ENCODE results near the gene CRTAP.

Gene CRTAP

GRCh38 chr3:33152363-33153360, 38.8 kb downstream of the CRTAP start:
- no peak overlapping the region for H3K4me3 ChIP-seq (replicated peaks; ENCODE audit: insufficient read depth, low read length)
- TF ChIP-seq POLR2AphosphoS5 (IDR thresholded peaks at IDR 0.05; ENCODE audit: low read depth) (no peak), REST (IDR thresholded peaks at IDR 0.05; ENCODE audit: insufficient replicate concordance, low read depth) (no peak), GABPA (IDR thresholded peaks at IDR 0.05; ENCODE audit: low read depth) (no peak), CTCF (IDR thresholded peaks at IDR 0.05; ENCODE audit: insufficient read depth, low read length) (no peak), SPI1 (IDR thresholded peaks at IDR 0.05; ENCODE audit: borderline replicate concordance, low read depth) (no peak)
- no peak for DNase-seq (ENCODE audit: low read depth in 1 of 2, low spot score in 1 of 2)
- H3K27ac ChIP-seq (replicated peaks) = no peak overlapping the region
- no peaks in the 10 kb centered on the region for H3K27me3 ChIP-seq (ENCODE audit: insufficient read depth, poor library complexity, severe bottlenecking)

- no peak for TF ChIP-seq CTCF (IDR thresholded peaks at IDR 0.05; ENCODE audit: insufficient read depth, low read length)
- TF ChIP-seq SPI1 (IDR thresholded peaks at IDR 0.05; ENCODE audit: borderline replicate concordance, low read depth) = no peak
- no peak for TF ChIP-seq REST (IDR thresholded peaks at IDR 0.05; ENCODE audit: insufficient replicate concordance, low read depth)
- no peak for TF ChIP-seq GABPA (IDR thresholded peaks at IDR 0.05; ENCODE audit: low read depth)
- TF ChIP-seq POLR2AphosphoS5 (IDR thresholded peaks at IDR 0.05; ENCODE audit: low read depth) = no peak
- Histone ChIP-seq H3K27me3 (ENCODE audit: insufficient read depth, poor library complexity, severe bottlenecking) (no peaks in the 10 kb centered on the region), H3K4me3 (replicated peaks; ENCODE audit: insufficient read depth, low read length) (no peak overlapping the region), H3K27ac (replicated peaks) (no peak overlapping the region)
- DNase-seq (ENCODE audit: low read depth in 1 of 2, low spot score in 1 of 2) = no peak
These were observed 40.0 kb downstream of the CRTAP start for GRCh38 chr3:33153782-33154181.

- H3K27me3 ChIP-seq (ENCODE audit: insufficient read depth, poor library complexity, severe bottlenecking) = no peaks in the 10 kb centered on the region
- DNase-seq (ENCODE audit: low read depth in 1 of 2, low spot score in 1 of 2) = no peak
- H3K27ac ChIP-seq (replicated peaks) = no peak overlapping the region
- no peak overlapping the region for H3K4me3 ChIP-seq (replicated peaks; ENCODE audit: insufficient read depth, low read length)
- TF ChIP-seq REST (IDR thresholded peaks at IDR 0.05; ENCODE audit: insufficient replicate concordance, low read depth) (no peak), POLR2AphosphoS5 (IDR thresholded peaks at IDR 0.05; ENCODE audit: low read depth) (no peak), GABPA (IDR thresholded peaks at IDR 0.05; ENCODE audit: low read depth) (no peak), CTCF (IDR thresholded peaks at IDR 0.05; ENCODE audit: insufficient read depth, low read length) (no peak), SPI1 (IDR thresholded peaks at IDR 0.05; ENCODE audit: borderline replicate concordance, low read depth) (no peak)
These were observed 41.5 kb downstream of the CRTAP start for GRCh38 chr3:33155301-33155700.
